SU-DHL-6 (cell line): ENCODE results near the gene PIBF1.

ENCODE experiments used
- EZH2phosphoT487 ChIP-seq: fragments of 200-600 bp; sonication (generic), shearing (Covaris generic); conservative IDR thresholded peaks from 2 replicates; pipeline ENCODE4 v1.6.1; 2018; ENCODE audit warnings: mild to moderate bottlenecking, antibody characterized with exemption, low read length, moderate library complexity, mixed read lengths
- TF ChIP-seq, protein P1 (sequence below): fragments of 200-600 bp; sonication (generic); IDR thresholded peaks from one replicate; pipeline ENCODE4 v1.5.1; 2017; ENCODE audit warnings: antibody characterized with exemption, mild to moderate bottlenecking, low read length, moderate library complexity; ENCODE audit not compliant: insufficient read depth, poor library complexity, severe bottlenecking

- TF ChIP-seq, protein P1, sequence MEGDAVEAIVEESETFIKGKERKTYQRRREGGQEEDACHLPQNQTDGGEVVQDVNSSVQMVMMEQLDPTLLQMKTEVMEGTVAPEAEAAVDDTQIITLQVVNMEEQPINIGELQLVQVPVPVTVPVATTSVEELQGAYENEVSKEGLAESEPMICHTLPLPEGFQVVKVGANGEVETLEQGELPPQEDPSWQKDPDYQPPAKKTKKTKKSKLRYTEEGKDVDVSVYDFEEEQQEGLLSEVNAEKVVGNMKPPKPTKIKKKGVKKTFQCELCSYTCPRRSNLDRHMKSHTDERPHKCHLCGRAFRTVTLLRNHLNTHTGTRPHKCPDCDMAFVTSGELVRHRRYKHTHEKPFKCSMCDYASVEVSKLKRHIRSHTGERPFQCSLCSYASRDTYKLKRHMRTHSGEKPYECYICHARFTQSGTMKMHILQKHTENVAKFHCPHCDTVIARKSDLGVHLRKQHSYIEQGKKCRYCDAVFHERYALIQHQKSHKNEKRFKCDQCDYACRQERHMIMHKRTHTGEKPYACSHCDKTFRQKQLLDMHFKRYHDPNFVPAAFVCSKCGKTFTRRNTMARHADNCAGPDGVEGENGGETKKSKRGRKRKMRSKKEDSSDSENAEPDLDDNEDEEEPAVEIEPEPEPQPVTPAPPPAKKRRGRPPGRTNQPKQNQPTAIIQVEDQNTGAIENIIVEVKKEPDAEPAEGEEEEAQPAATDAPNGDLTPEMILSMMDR = no peak
- no peak for TF ChIP-seq EZH2phosphoT487
Observed at GRCh38 chr13:72792640-72793039, 10.7 kb downstream of the PIBF1 start.
